ENCODE data around the gene COL23A1. TPM values are rescaled to one million over a fixed set of nuclear protein-coding genes. Genes with fewer than 3 reads are reported as not detected.

The COL23A1 gene
- total and polyA plus RNA-seq, 2 of the 8 experiments (the other 6 are each of a cell fraction or from before 2014, with no cell fraction given) = 3.1 to 4.7 TPM

DNA sequence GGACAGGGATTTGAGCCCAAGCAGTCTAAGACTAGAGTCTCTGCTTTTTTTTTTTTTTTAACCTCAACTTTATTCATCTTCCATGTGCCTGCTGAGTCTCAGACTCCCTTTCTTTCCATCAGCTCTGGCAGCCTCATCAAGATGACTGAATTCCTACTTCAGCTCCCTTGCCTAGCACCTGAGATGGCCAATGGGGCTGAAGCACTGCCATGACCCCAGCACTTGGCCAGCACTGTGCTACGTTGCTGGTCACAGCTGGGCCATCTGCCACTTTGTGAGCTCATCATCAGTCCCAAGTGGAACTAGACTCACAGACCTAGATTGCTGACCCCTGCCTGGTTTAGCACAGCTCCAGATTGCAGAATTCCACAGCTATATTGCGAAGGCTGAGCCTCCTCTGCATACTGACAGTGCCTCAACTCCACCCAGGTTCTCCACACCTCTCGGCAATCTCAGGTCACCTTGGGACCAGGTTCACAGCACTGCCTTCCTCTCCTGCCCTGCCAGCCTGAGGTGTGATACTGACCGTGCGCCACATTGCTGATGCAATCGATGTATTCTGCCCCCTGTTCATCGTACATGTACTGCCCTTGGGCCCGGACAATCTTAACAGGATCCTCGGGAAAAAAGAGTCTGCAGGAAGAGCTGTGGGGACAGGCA lies 359.2 kb downstream of the COL23A1 start (continued):
- TF ChIP-seq, protein P1, sequence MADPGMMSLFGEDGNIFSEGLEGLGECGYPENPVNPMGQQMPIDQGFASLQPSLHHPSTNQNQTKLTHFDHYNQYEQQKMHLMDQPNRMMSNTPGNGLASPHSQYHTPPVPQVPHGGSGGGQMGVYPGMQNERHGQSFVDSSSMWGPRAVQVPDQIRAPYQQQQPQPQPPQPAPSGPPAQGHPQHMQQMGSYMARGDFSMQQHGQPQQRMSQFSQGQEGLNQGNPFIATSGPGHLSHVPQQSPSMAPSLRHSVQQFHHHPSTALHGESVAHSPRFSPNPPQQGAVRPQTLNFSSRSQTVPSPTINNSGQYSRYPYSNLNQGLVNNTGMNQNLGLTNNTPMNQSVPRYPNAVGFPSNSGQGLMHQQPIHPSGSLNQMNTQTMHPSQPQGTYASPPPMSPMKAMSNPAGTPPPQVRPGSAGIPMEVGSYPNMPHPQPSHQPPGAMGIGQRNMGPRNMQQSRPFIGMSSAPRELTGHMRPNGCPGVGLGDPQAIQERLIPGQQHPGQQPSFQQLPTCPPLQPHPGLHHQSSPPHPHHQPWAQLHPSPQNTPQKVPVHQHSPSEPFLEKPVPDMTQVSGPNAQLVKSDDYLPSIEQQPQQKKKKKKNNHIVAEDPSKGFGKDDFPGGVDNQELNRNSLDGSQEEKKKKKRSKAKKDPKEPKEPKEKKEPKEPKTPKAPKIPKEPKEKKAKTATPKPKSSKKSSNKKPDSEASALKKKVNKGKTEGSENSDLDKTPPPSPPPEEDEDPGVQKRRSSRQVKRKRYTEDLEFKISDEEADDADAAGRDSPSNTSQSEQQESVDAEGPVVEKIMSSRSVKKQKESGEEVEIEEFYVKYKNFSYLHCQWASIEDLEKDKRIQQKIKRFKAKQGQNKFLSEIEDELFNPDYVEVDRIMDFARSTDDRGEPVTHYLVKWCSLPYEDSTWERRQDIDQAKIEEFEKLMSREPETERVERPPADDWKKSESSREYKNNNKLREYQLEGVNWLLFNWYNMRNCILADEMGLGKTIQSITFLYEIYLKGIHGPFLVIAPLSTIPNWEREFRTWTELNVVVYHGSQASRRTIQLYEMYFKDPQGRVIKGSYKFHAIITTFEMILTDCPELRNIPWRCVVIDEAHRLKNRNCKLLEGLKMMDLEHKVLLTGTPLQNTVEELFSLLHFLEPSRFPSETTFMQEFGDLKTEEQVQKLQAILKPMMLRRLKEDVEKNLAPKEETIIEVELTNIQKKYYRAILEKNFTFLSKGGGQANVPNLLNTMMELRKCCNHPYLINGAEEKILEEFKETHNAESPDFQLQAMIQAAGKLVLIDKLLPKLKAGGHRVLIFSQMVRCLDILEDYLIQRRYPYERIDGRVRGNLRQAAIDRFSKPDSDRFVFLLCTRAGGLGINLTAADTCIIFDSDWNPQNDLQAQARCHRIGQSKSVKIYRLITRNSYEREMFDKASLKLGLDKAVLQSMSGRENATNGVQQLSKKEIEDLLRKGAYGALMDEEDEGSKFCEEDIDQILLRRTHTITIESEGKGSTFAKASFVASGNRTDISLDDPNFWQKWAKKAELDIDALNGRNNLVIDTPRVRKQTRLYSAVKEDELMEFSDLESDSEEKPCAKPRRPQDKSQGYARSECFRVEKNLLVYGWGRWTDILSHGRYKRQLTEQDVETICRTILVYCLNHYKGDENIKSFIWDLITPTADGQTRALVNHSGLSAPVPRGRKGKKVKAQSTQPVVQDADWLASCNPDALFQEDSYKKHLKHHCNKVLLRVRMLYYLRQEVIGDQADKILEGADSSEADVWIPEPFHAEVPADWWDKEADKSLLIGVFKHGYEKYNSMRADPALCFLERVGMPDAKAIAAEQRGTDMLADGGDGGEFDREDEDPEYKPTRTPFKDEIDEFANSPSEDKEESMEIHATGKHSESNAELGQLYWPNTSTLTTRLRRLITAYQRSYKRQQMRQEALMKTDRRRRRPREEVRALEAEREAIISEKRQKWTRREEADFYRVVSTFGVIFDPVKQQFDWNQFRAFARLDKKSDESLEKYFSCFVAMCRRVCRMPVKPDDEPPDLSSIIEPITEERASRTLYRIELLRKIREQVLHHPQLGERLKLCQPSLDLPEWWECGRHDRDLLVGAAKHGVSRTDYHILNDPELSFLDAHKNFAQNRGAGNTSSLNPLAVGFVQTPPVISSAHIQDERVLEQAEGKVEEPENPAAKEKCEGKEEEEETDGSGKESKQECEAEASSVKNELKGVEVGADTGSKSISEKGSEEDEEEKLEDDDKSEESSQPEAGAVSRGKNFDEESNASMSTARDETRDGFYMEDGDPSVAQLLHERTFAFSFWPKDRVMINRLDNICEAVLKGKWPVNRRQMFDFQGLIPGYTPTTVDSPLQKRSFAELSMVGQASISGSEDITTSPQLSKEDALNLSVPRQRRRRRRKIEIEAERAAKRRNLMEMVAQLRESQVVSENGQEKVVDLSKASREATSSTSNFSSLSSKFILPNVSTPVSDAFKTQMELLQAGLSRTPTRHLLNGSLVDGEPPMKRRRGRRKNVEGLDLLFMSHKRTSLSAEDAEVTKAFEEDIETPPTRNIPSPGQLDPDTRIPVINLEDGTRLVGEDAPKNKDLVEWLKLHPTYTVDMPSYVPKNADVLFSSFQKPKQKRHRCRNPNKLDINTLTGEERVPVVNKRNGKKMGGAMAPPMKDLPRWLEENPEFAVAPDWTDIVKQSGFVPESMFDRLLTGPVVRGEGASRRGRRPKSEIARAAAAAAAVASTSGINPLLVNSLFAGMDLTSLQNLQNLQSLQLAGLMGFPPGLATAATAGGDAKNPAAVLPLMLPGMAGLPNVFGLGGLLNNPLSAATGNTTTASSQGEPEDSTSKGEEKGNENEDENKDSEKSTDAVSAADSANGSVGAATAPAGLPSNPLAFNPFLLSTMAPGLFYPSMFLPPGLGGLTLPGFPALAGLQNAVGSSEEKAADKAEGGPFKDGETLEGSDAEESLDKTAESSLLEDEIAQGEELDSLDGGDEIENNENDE (IDR thresholded peaks at IDR 0.05; ENCODE audit: insufficient replicate concordance, low read length) = no peak
- no peak for TF ChIP-seq POLR2A (IDR thresholded peaks at IDR 0.05; ENCODE audit: control extremely low read depth in 1 of 2, low read depth in 2 of 2, low read length in 2 of 2)
- no peak for TF ChIP-seq SRF (IDR thresholded peaks at IDR 0.05; ENCODE audit: low read depth, low read length)
- no peak for TF ChIP-seq RBBP5 (IDR thresholded peaks at IDR 0.05; ENCODE audit: borderline replicate concordance, low read depth, low read length)
- no peak for TF ChIP-seq EP300 (IDR thresholded peaks at IDR 0.05; ENCODE audit: borderline replicate concordance in 1 of 2, low read depth in 2 of 2, low read length in 2 of 2)
- no peak for TF ChIP-seq EZH2 (IDR thresholded peaks at IDR 0.05; ENCODE audit: low read depth, low read length, severe bottlenecking)
- no peak for TF ChIP-seq TCF12 (IDR thresholded peaks at IDR 0.05; ENCODE audit: low read depth, low read length)
- TF ChIP-seq GABPA (IDR thresholded peaks at IDR 0.05; ENCODE audit: borderline replicate concordance, insufficient read depth, low read length) = no peak
- no peak for TF ChIP-seq CREB1 (IDR thresholded peaks at IDR 0.05)
- TF ChIP-seq CHD2 (IDR thresholded peaks at IDR 0.05; ENCODE audit: low read length) = no peak
- TF ChIP-seq SAP30 (IDR thresholded peaks at IDR 0.05; ENCODE audit: insufficient read depth, insufficient replicate concordance, low read length) = no peak

Data from H1 (cell line).